GM18507 (cell line): Measurements from ENCODE around the gene LCA5L.
"Not testable (repeated sequence)": the region's sequence is repeated elsewhere in the genome, so short reads cannot be mapped to it uniquely, and the experiment has no call there.

Experiments used
- DNase-seq: peaks from one replicate; pipeline ENCODE4 v3.0.0; 2011; ENCODE audit warnings: low read depth; ENCODE audit not compliant: insufficient read length; ENCODE audit errors: extremely low spot score
- FAIRE-seq: peaks from 2 replicates; lab custom pipeline; 2011; peaks lifted over from hg19 to GRCh38; lab: Jason Lieb, UNC

Gene LCA5L

DNA sequence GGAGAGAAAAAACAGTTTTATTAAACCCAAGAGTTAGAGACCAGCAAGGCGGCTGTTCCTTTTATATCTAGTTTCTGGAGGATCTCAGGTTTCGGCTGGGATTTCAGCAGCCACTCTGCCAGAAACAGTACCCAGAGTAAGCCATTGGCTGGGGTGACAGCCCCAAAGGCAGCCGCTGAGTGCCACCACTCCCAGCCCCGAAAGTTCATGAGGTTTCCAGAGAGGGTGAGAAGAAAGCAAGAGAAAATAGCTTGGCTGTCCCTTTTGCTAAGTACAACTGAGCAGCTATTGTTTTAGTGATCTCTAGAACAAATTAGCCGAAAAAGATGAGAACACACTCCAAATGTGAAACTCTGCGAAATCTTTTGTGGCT, 7.4 kb upstream of the LCA5L start:
- DNase-seq: no peak
- no peak for FAIRE-seq

- no peak for FAIRE-seq
- no peak for DNase-seq
These were observed 6.8 kb upstream of the LCA5L start for GRCh38 chr21:39452207-39452969.

- DNase-seq (no peak), FAIRE-seq (no peak)
These were observed 6.0 kb upstream of the LCA5L start, which contains the start of gene SH3BGR for GRCh38 chr21:39451332-39452206. Gene SH3BGR (plus strand): TSS chr21:39451970. CDS start chr21:39452097, 127 bp downstream.

DNA sequence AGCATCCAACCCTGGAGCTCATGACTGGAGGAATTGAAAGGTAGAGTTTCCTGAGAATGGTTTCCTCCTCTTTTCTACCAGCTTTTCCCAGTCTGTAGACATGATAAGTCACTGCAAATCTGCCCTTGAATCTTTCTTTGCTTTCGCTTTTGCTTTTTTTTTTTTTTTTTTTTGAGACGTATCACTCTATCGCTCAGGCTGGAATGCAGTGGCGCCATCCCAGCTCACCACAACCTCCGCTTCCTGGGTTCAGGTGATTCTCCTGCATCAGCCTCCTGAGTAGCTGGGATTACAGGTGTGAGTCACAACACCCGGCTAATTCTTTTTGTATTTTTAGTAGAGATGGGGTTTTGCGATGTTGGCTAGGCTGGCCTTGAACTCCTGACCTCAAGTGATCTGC, 1.7 kb upstream of the LCA5L start:
- DNase-seq (no peak), FAIRE-seq (no peak)

DNA sequence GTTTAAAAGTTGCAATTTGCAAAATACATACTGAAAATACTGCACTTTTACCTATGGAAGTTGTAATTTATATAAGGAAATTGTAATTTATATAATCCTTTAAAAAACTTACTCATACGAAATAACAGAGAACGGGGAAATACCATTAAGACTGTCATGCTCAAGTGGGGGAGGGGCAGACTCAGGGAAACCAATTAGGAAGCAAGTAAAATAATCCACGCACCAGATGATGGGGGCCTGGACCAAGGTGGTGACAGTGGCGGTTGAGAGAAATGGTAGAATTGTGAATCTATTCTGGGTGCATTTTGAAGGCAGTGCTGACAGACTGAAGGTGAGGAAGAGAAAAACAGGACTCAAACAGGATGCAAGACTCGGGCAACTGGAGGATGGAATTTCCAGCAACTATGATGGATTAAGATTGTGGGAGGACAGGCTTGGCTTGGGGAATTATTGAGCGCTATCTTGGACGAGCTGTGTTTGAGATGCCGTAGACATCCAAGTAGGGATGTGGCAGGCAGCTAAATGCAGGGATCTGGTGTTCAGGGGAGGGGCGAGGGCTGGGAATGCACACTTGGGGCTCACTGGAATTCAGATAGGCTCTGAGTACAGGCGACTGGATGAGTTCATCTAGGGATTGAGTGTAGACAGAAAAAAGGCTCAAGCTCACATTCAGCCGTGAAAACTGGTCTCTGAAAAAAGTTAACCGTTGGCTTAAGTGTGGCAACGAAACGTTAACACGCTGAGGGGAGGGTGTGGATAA, 977 bp downstream of the LCA5L start:
- FAIRE-seq (no peak), DNase-seq (no peak)

GRCh38 chr21:39441502-39442475, 3.8 kb downstream of the LCA5L start:
- DNase-seq (peak; percentile 18), FAIRE-seq (peak; percentile 42)

DNA sequence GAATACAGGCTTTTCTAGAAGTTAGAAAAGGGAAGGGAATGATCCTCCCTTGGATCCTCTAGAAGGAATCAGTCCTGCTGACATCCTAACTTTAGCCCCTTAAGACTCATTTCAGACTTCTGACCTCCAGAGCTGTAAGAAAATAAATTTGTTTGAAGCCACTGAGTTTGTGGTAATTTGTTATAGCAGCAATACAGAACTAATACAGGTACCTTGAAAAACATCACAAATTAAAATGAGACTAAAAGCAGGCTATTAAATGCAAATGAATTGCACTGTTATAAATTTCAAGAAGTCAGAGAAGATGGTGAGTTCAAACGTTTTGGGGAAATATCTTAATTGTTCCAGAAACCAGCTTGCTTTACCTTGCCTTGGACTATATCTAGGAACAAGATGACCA, 6.3 kb downstream of the LCA5L start:
- DNase-seq: no peak
- FAIRE-seq: no peak

- DNase-seq (no peak), FAIRE-seq (no peak)
These were observed 10.6 kb downstream of the LCA5L start for GRCh38 chr21:39434950-39435349.

GRCh38 chr21:39430954-39431353, 14.6 kb downstream of the LCA5L start:
- FAIRE-seq: no peak
- DNase-seq: no peak

DNA sequence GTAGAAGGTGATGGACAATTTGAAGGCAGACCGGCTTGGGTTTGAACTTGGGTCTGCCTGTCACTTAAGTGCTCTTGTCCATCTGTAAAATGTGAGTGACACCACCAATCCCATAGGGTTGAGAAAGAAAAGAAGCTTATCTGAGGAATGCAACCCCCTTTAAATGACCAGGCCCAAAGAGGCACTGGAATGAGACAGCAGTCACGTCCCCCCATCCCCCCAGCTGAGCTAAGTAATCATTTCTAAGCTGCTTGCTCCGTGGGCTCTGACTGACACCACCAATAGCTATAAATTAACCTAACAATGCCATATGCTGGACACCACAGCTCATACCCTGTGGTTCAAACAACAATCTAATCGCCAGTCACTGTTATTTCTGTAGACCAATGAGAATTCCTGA, 15.1 kb downstream of the LCA5L start:
- no peak for DNase-seq

GRCh38 chr21:39430016-39430415, 15.6 kb downstream of the LCA5L start:
- DNase-seq (no peak), FAIRE-seq (no peak)

More for the DNA sequence above, 15.1 kb downstream of the LCA5L start:
- no peak for FAIRE-seq

DNA sequence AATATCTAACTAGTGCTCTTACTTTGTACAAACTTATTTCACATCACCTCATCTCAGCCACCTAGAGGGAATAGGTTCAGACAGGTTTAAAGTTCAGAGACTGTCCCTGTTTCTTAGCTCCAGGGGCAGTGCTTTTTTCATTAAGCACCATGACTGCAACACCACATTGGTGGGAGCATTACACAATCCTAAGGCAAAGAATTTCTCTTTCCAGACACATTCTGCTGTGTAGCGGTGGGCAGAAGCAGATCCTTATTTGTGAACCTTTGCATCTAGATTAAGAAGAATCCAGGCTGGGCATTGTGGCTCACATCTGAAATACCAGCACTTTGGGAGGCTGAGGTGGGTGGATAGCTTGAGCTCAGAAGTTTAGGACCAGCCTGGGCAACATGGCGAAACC, 16.1 kb downstream of the LCA5L start:
- FAIRE-seq (no peak), DNase-seq (no peak)

GRCh38 chr21:39422527-39423241, 22.9 kb downstream of the LCA5L start:
- FAIRE-seq: no peak
- DNase-seq: no peak

DNA sequence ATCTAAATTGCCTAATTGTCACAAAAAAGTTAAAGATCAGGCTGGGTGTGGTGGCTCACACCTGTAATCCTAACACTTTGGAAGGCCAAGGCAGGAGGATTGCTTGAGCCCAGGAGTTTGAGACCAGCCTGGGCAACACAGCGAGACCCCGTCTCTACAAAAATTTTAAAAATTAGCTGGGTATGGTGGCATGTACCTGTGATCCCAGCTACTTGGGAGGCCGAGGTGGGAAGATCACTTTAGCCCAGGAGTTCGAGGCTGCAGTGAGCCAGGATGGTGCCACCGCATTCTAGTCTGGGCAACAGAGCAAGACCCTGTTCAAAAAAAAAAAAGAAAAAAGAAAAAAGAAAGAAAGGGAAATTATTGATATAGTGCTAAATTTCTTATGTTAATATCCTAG, 26.4 kb downstream of the LCA5L start:
- not testable (repeated sequence) for FAIRE-seq, DNase-seq

GRCh38 chr21:39406065-39406464, 39.5 kb downstream of the LCA5L start:
- FAIRE-seq: no peak
- DNase-seq: no peak

GRCh38 chr21:39400173-39400572, 45.4 kb downstream of the LCA5L start:
- FAIRE-seq: no peak

DNA sequence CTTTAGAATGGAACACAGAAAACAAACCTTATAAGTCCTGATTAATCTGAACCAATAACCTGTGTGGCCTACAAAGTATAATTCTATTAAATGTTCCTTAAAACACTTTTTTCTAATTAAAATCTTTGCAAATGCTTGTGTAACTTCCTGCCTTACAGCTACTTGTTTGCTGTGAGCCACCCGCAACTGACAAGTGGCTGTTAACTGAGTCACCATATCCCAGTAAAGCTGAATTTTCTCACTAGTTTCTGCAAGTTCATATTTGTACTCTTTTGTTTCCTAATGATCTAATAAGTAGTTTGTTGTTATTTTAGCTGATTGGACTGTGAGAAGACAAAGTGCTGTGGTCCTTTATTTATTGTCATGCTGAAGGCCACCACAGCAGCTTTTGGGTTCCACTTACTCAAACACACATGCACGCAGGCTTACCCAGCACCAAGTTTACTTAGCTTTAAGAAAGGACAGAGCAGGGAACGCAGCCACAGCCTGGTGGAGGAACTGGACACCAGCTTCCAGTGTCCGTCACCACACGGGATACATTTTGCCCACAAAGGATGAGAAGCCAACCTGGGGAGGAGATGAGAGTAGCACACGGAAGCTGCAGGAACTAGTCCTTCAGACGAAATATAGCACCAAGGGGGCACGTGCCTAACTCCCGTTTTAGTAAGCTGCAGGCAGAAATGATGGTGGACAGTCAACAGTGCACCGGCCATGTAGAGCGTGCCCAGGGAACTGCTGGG, 47.8 kb downstream of the LCA5L start:
- FAIRE-seq: no peak
- no peak for DNase-seq

More at GRCh38 chr21:39400173-39400572, 45.4 kb downstream of the LCA5L start:
- no peak for DNase-seq

- FAIRE-seq (no peak), DNase-seq (no peak)
These were observed 52.6 kb downstream of the LCA5L start for GRCh38 chr21:39392981-39393380.
